ENCODE results near the gene CELSR3.

DNA sequence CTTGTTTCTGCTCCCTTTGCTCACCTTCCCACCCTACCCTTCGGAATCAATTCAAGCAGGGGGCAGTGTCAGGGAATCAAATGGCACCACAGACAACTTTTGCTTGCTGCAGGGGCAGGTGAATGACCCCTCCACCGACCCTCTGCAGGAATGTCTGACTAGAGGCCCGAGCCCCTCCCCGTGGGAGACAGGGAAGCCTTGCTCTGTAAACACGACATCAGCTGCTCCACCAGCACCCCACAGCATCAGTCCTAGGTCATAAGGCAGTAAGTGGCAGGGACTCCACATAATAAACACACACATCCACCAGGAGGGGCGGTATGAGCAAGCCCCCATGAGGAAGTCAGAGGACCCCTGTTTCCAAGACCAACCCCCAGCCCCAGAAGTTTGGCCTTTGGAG lies 25.4 kb downstream of the CELSR3 start:
- no peak for TF ChIP-seq YY1 (IDR thresholded peaks at IDR 0.05; ENCODE audit: low read depth)
- TF ChIP-seq EP300 (IDR thresholded peaks at IDR 0.05; ENCODE audit: borderline replicate concordance), result no peak
- no peak for TF ChIP-seq EGR1 (IDR thresholded peaks at IDR 0.05)
- TF ChIP-seq FOXM1 (IDR thresholded peaks at IDR 0.05; ENCODE audit: borderline replicate concordance, low read depth), result no peak
- no peak for TF ChIP-seq NFIC (IDR thresholded peaks at IDR 0.05)
- no peak for TF ChIP-seq TAF1 (IDR thresholded peaks at IDR 0.05; ENCODE audit: low read depth)
